Measurements from ENCODE around the gene DAPK1. TPM values are rescaled to one million over a fixed set of nuclear protein-coding genes. Genes with fewer than 3 reads are reported as not detected.

The DAPK1 gene
- polyA plus RNA-seq, 2 of the 4 experiments (the other 2 are of a cell fraction), result 55.2 to 67.2 TPM

DNA sequence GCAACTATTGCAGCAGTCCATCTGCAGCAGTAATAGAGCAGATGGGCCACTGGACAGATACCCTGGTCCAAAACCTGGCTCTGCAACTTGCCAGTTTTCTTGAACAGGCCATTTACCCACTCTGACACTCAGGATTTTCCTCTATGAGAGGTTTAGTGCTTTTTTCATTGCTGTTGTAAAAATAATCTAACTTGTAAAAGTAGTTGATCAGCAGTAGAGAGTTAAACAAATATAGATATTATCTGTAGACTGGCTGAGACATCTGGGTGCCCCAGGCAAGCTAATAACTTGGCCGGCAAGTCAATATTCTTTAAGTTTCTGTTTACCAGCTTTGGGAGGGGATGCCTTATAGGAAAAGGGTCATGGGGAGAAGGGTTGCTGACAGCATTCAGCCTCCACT, 4.1 kb downstream of the DAPK1 start:
- ATAC-seq (no peak), FAIRE-seq (no peak), DNase-seq (ENCODE audit: low read depth in 1 of 2, low spot score in 1 of 2) (no peak)
- peak overlapping the region; percentile 18 to 84; a peak in 4 of 6 replicates for H3K27ac ChIP-seq
- WGBS (ENCODE audit: missing lambda C conversion rate), result 21% methylated on average over 1 of the region's 1 CpG
- H3K9me3 ChIP-seq, result no peaks in the 10 kb centered on the region
- ChIA-PET POLR2A (no interaction called here), CTCF (interaction anchor here (0.6 to 1.3 kb wide), 2 partner anchors 164 to 1020 kb away, joined by 3 read pairs; no protein-coding TSS in a partner anchor)
- H3K4me3 ChIP-seq, result 0 out of 3 replicates have a peak overlapping the region, but pooled peaks have one; percentile 1
- peak overlapping the region; percentile 79 for H3K4me2 ChIP-seq
- H3K4me1 ChIP-seq, result peaks cover 73% of the 10 kb centered on the region
- no peak for TF ChIP-seq SMC3 (IDR thresholded peaks at IDR 0.05)

DNA sequence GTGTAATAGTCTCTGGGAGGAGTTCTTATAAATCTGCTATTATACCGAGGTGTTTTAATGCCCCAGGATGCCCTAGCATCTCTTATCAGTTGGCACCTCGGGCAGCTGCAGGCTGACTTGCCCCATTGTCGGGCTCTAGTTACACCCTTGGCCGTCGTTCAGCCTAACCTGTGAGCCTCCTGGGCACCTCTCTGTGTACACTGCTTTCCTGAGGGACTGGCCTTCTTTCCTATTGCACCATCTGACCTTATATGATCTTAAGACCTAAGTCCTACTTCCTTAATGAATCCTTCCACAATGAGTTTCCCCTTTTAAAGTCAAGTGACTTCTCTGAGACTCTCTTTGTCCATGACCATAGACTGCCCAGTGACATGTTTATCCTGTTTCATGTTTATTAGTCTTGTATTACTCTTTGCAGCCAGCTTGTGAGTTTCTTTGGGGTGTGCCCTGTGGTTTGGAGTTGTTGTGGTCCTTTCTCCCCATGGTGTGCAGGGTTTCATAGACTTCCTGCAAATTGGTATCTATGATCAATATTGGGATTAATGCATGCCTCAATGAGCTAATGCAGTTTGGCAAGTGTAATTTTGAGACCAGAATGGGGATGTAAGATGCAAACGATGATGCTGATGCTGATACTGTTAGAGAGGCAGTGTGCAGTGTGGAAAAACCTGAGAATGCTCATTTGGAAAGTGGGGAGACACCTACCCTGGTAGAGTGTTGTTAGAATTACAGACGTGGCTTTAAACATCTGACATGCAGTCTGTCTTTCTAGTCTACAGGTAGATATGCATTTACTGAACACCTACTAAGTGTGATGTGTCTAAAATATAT, 4.9 kb downstream of the DAPK1 start:
- H3K4me2 ChIP-seq, result peak overlapping the region; percentile 79
- H3K27ac ChIP-seq, result peak overlapping the region; percentile 18 to 84; a peak in 4 of 6 replicates
- H3K4me3 ChIP-seq, result 0 out of 3 replicates have a peak overlapping the region, but pooled peaks have one; percentile 1
- 35% methylated on average over 7 of the region's 7 CpGs for WGBS (ENCODE audit: missing lambda C conversion rate)
- TF ChIP-seq CHD2 (IDR thresholded peaks at IDR 0.05; ENCODE audit: low read length, partially characterized antibody), result no peak
- TF ChIP-seq KDM5A (IDR thresholded peaks at IDR 0.05), result no peak
- TF ChIP-seq, protein P1, sequence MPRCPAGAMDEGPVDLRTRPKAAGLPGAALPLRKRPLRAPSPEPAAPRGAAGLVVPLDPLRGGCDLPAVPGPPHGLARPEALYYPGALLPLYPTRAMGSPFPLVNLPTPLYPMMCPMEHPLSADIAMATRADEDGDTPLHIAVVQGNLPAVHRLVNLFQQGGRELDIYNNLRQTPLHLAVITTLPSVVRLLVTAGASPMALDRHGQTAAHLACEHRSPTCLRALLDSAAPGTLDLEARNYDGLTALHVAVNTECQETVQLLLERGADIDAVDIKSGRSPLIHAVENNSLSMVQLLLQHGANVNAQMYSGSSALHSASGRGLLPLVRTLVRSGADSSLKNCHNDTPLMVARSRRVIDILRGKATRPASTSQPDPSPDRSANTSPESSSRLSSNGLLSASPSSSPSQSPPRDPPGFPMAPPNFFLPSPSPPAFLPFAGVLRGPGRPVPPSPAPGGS (IDR thresholded peaks at IDR 0.05), result no peak
- no peak for TF ChIP-seq EP300 (IDR thresholded peaks at IDR 0.05)
- no peak for TF ChIP-seq RARB (CRISPR knock-in tag; IDR thresholded peaks at IDR 0.05)
- TF ChIP-seq, protein P2, sequence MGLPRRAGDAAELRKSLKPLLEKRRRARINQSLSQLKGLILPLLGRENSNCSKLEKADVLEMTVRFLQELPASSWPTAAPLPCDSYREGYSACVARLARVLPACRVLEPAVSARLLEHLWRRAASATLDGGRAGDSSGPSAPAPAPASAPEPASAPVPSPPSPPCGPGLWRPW (IDR thresholded peaks at IDR 0.05), result no peak
- no peak for TF ChIP-seq RCOR1 (IDR thresholded peaks at IDR 0.05; ENCODE audit: low read depth, low read length)
- TF ChIP-seq CHD4 (IDR thresholded peaks at IDR 0.05; ENCODE audit: borderline replicate concordance), result no peak
- no peak for TF ChIP-seq SREBF2 (IDR thresholded peaks at IDR 0.05)
- no peak for TF ChIP-seq ZSCAN20 (CRISPR knock-in tag; IDR thresholded peaks at IDR 0.05)
- ChIA-PET POLR2A (no interaction called here), CTCF (no interaction called here)
- DNase-seq (ENCODE audit: low read depth in 1 of 2, low spot score in 1 of 2), result no peak
- no peak for FAIRE-seq
- ATAC-seq, result no peak
- peaks cover 78% of the 10 kb centered on the region for H3K4me1 ChIP-seq
- no peaks in the 10 kb centered on the region for H3K9me3 ChIP-seq

DNA sequence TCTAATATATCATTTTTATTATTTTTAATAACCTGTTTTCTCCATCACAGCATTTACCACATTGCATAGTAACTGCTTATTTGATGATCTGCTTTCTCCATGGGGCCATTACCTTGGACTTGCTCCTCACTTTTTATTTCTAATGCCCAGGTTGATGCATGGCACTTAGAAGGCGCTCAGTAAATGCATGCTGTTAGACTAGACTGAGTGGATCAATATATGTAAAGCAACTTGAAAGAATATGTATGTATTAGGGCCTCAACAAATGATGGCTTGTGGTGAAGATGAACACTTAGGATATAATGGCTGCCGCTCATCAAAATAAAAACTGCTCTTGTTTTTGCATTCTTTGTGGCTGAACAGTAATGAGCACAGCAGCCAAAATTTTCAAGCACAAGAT, 5.8 kb downstream of the DAPK1 start:
- TF ChIP-seq EHMT2 (IDR thresholded peaks at IDR 0.05; ENCODE audit: low read depth) (no peak), MYC (IDR thresholded peaks at IDR 0.05; ENCODE audit: borderline replicate concordance, low read length) (no peak), ZNF302 (CRISPR knock-in tag; IDR thresholded peaks at IDR 0.05) (no peak), NR3C1 (IDR thresholded peaks at IDR 0.05) (no peak), KDM1A (IDR thresholded peaks at IDR 0.05; ENCODE audit: low read depth) (no peak), POLR2A (IDR thresholded peaks at IDR 0.05; ENCODE audit: low read length) (no peak), HDAC2 (IDR thresholded peaks at IDR 0.05) (no peak), RNF2 (IDR thresholded peaks at IDR 0.05; ENCODE audit: borderline replicate concordance, low read depth) (no peak), ZC3H11A (IDR thresholded peaks at IDR 0.05) (no peak), CEBPB (IDR thresholded peaks at IDR 0.05) (no peak), HEYL (CRISPR knock-in tag; IDR thresholded peaks at IDR 0.05) (no peak), SREBF2 (IDR thresholded peaks at IDR 0.05) (no peak), HOXA7 (CRISPR knock-in tag; IDR thresholded peaks at IDR 0.05) (no peak), CHD2 (IDR thresholded peaks at IDR 0.05; ENCODE audit: low read length, partially characterized antibody) (no peak), RARB (CRISPR knock-in tag; IDR thresholded peaks at IDR 0.05) (no peak)
- TF ChIP-seq, protein P1 (IDR thresholded peaks at IDR 0.05), result no peak
- TF ChIP-seq, protein P3, sequence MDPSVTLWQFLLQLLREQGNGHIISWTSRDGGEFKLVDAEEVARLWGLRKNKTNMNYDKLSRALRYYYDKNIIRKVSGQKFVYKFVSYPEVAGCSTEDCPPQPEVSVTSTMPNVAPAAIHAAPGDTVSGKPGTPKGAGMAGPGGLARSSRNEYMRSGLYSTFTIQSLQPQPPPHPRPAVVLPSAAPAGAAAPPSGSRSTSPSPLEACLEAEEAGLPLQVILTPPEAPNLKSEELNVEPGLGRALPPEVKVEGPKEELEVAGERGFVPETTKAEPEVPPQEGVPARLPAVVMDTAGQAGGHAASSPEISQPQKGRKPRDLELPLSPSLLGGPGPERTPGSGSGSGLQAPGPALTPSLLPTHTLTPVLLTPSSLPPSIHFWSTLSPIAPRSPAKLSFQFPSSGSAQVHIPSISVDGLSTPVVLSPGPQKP (IDR thresholded peaks at IDR 0.05; ENCODE audit: low read depth, low read length), result no peak
- TF ChIP-seq, protein P2 (IDR thresholded peaks at IDR 0.05), result no peak
- TF ChIP-seq, protein P4, sequence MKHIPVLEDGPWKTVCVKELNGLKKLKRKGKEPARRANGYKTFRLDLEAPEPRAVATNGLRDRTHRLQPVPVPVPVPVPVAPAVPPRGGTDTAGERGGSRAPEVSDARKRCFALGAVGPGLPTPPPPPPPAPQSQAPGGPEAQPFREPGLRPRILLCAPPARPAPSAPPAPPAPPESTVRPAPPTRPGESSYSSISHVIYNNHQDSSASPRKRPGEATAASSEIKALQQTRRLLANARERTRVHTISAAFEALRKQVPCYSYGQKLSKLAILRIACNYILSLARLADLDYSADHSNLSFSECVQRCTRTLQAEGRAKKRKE (CRISPR knock-in tag; IDR thresholded peaks at IDR 0.05; ENCODE audit: low read depth), result no peak
- Histone ChIP-seq H3K4me3 (no peak overlapping the region), H3K4me1 (peaks cover 78% of the 10 kb centered on the region), H3K9me3 (no peaks in the 10 kb centered on the region), H3K27ac (peak overlapping the region in 1 of 2 experiments; percentile 84; a peak in 4 of 6 replicates), H3K4me2 (peak overlapping the region; percentile 5; the same call in 1 of the 3 replicates)
- 96% methylated on average over 2 of the region's 2 CpGs for WGBS (ENCODE audit: missing lambda C conversion rate)
- FAIRE-seq (no peak), DNase-seq (ENCODE audit: low read depth in 1 of 2, low spot score in 1 of 2) (no peak), ATAC-seq (no peak)
- CTCF ChIA-PET, result interaction anchor here (0.8 kb wide), 1 partner anchor 178 kb away, joined by 3 read pairs; no protein-coding TSS in a partner anchor
- POLR2A ChIA-PET, result no interaction called here

Measured in A549 (cell line).